GM08714 (cell line): ENCODE results near the gene KLHDC8A.

Experiments used
- H3K4me3 ChIP-seq: fragments of 200-500 bp; sonication (Bioruptor generic); 2 replicates; pipeline ENCODE4 v1.5.1; 2014; ENCODE audit warnings: mild to moderate bottlenecking, low read length, inconsistent platforms
- ZNF274 ChIP-seq: IDR thresholded peaks from 2 replicates; pipeline ENCODE4 v1.6.1; 2012; ENCODE audit warnings: mild to moderate bottlenecking, low read depth, low read length

Gene KLHDC8A

DNA sequence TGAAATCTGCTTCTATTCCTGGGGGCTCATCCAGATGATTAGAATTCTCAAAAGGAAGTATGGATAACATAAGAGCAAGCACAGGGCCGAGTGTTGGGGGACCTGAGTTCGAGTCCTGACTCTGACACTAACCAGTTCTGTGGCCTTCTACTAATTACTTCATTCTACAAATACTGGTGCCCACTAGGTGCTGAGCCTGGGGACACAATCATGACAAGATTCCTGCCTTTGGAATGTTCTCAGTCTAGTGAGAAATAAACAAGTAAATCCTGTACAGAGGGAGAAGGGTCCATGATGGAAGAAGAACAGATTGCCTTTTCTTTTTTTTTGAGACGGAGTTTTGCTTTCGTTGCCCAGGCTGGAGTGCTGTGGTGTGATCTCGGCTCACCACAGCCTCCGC, 32.9 kb downstream of the KLHDC8A start:
- no peak overlapping the region for H3K4me3 ChIP-seq
- TF ChIP-seq ZNF274 = no peak

- no peak overlapping the region for H3K4me3 ChIP-seq
- TF ChIP-seq ZNF274 = no peak
Observed at GRCh38 chr1:205321959-205322283, 34.8 kb downstream of the KLHDC8A start.

DNA sequence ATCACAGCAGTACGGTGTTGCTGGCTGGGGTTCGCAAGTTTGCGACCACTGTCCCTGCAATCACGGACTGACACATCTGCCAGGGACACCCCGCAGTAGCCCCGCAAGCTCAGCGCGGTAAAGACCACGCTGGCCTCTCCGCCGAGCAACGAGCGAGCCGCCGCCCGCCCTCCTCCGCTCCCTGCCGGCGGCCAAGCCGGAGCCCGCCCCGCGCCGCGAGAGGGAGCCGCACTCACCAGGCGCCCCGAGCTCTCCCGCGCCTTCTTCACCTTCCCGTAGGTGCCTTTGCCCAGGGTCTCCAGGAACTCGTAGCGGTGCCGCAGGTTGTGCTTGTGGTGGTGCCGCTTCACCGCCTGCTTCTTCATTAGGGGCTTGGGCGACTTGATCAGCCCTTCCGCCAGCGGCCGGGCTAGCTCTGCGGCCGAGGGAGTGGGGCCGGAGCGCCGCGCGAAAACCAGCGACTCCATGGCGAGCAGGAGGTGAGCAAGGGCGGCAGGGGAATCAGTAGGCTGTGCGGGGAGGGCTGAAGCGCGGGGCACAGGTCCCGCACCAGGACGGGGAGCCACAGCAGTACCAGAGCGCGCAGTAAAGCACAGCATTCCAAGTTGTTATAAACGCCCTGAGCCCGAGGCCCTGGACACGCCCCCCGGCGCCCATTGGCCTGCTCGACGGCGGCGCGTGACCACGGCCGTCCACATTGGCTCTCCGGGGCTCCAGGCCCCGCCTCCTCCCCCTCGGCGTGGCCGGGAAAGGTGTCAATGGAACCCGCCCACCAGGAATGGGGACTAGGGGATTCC, 35.4 kb downstream of the KLHDC8A start, which contains the start of gene NUAK2:
NUAK2 (minus strand) TSS at position 584 of the 797 bp plus-strand sequence; CDS start at position 467, 117 bp downstream.
- no peak for TF ChIP-seq ZNF274
- peak within 1 kb of the TSS; percentile 46 for H3K4me3 ChIP-seq

DNA sequence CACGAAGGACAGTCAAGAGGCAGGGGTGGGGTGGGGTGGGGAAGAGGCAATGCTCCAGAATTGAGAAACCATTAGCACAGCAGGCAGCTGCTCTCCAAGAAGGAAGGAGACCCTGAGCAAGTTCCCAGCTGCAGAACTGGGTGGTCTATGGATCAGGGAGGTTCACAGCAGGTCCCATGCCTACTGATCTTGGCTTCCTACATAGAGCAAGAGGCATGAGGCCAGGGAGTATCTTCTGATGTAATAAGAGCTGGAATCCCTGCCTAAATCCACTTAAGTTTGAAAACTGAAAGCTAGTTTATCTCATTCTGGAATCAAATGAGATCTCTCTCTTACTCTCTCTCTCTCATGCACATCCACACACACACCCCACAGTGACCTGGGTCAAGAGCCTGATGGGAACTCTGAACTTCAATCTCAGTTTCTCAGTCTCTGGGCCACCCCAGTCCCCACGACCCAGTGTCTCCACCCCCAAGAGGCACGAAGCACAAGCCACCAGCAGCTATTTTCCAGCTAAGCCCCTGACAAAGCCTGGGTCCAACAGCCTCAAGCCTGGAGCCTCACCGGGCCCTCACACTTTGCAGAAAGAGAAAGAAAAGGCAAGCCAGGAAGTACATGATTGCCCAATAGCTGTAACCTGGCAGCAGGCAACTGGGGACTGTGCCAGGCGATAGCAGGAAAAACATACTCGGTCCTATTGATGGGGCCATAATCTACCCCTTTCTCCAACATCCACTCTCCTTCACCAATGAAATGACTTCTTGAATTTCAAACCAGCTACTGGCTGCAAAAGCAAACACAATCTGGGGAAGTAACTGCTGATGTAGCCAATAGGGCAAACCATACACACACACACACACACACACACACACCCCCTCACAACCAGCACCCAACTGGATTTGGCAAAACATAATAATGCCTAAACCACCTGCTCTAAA, 37.4 kb downstream of the KLHDC8A start:
- no peak for TF ChIP-seq ZNF274
- no peak overlapping the region for H3K4me3 ChIP-seq

DNA sequence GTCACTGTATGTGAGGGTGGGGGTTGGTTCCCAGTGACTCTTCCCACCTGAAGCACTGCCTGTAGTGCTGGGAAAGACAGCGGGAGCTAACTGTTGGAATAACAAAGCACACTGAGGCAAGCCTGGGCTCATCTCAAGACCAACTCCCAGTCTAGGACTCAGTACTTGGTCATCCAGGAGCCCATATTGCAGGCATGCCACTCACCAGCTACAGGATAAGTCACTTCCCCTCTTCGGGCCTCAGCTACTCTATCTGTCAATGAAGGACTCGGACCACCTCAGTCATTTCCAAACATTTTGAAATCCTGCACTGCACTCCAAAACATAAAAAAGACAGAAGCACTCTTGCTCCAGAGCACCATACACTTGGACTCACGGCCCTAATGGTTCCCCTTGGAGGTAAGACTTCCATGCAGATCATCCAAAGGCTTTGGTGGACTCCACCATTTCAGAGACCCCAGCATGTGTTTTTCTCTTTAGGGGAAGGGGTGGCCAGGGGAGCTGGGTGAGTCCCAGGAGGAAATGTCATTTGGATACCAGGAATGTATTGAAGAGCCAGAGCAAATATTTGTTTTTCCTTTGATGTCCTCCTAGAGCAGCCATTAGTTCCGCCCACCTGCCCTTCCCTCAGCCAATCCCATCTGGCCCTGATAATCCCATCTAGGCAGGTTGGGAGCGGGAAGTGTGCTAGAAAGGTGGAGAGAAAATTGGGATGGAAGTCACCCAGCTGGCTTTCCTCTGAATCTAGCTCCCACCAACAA, 38.3 kb downstream of the KLHDC8A start:
- no peak for TF ChIP-seq ZNF274
- H3K4me3 ChIP-seq = no peak overlapping the region

DNA sequence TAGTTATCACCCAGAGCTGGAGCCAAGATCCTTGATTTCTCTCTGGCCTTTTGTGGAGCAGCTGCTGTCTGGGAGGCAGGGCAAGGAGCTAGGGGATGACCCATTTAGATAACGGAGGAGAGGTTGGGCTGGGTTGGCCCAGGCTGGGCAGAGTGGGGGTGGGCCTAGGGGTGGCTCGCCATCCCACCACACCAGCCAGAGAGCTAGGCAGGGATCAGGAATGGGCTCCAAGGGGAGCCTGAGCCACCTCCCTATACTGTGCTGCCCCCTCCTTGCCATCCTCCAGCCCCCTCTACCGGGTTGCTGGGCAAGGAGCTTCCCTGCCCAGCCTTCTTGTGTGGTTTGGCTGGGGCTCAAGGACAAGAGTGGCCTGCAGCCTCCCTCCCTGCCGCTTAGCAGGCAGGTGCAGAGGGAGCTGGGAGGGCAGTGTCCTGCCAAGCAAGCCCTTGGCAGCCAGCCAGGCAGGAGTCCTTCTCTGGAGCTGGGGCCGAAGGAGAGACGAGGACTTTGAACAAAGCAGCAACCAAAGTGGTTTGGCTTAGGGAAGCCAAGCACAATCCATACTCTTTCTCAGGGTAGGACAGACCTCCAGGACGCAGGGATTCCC, 39.3 kb downstream of the KLHDC8A start:
- H3K4me3 ChIP-seq = no peak overlapping the region
- TF ChIP-seq ZNF274 = no peak

DNA sequence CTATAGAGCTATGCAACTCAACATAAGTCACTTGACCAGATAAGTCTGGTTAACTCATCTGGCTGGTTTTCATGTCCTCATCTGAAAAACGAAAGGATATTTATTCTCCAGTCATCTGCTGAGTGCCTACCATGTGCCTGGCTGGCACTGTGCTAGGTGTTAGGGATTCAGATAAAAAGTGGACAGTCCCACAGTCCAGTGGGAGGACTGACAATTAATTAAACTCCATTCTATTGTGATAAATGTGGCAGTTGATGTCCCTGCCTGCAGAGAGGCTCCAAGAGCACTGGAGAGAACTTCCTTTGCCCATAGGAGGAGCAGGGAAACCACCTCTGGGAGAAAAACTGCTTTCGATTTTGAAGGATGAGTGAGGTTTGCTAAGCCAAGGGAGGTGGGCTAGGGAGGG, 40.6 kb downstream of the KLHDC8A start:
- H3K4me3 ChIP-seq = no peak overlapping the region
- no peak for TF ChIP-seq ZNF274

DNA sequence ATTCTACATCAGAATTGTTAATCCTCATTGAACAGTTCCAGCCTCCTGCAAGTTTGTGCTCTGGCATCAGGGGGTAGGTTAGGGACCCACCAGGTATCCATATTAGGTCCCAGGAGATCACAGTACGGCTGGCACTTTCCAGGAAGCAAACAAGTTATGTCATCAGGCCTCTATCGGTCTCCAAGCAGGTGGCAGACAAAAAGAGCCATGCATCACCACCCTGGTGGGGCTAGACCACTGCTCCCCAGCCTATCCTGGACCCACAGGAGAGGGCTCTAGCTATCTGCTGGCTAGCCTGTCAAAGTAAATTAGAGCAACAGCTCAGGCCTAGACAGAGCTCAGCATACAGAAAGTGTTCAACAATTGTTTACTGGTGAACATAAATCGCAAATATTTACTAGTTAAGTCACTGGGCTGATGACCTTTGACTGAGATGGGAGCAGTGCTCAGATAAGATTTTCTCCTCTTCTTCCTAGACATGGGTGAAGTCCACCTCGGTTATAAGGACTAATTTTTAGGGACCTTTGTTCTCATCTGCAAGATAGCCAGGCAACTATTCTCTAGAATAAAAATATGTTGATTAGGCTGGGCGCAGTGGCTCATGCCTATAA, 41.6 kb downstream of the KLHDC8A start:
- no peak for TF ChIP-seq ZNF274

DNA sequence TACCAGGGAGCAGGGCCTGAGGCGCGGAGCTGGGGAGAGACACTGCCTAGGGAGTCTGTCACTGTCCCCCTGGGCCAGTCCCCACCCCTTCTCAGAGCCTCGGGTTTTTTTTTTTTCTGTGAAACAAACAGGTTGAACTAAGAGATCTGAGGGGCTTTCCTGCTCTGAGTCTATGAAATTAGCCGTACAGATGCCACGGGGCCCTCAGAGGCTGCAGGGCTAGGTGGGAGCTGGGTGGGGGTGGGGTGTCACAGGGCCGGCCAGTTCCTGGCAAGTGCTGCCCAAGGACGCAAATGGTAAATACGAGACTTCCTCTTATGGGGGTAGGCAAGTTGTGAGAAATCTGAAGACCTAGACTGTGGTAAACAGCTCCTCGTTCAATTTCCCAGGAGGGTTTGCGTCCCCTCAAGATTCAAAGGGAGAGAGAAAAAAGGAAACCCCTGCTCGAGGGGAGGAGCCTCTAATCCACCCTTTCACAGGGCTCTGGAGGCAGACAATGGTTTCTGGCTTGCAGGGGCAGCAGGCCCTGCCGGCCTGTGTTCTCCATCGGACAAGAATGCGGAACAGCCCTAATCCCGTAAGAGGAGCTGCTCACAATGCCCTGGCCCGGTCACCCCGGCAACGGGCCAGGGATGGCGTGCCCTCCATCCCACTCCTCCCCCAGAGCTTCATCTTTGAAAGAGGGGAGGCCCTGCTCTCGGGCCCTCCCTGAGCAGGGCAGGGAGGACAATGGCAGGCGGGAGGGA, 43.0 kb downstream of the KLHDC8A start:
- H3K4me3 ChIP-seq = no peak overlapping the region
- TF ChIP-seq ZNF274 = no peak

More for the DNA sequence above, 41.6 kb downstream of the KLHDC8A start:
- no peak overlapping the region for H3K4me3 ChIP-seq

DNA sequence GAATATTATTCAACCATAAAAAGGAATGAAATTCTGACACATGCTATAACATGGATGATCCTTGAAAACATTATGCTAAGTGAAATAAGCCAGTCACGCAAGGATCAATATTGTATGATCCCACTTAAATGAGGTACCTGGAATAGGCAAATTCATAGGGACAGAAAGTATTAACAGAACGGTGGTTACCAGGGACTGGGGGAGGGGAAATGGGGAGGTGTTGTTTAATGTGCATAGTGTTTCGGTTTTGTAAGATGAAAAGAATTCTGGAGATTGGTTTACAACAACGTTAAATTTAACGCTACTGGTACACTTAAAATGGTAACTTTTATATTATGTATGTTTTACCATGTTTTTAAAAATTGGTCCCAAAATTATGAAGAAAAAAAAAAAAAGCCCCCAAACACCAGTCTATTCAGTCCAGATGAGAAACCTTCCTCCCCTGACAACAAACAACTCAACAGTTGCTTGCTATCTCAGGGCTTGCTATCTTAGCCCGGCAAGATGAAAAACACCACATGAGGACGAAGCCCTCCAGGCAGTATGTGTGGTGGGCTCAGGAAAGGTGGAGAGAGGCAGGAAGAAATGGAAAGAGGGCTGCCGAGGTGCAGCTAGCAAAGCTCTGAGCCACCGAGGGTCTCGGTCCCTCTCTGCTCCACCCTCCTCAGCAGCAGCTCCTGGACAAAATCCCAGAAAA, 43.7 kb downstream of the KLHDC8A start:
- H3K4me3 ChIP-seq = no peak overlapping the region
- no peak for TF ChIP-seq ZNF274

GRCh38 chr1:205310976-205311704, 45.6 kb downstream of the KLHDC8A start:
- TF ChIP-seq ZNF274 = no peak
- H3K4me3 ChIP-seq = no peak overlapping the region

- no peak for TF ChIP-seq ZNF274
- no peak overlapping the region for H3K4me3 ChIP-seq
Observed at GRCh38 chr1:205309741-205310140, 47.0 kb downstream of the KLHDC8A start.
